ENCODE measurements around the gene USP44. TPM values are rescaled to one million over a fixed set of nuclear protein-coding genes. Genes with fewer than 3 reads are reported as not detected.

The USP44 gene
- total RNA-seq = 1 to 10 TPM in 1 of 9 donors, under 1 TPM in 5, not detected in 3; 0.09 to 1.2 (median 0.47) TPM
- polyA plus RNA-seq = under 1 TPM; 0.10 to 0.23 TPM
- long read RNA-seq, donor 1 = 0 reads
- long read RNA-seq, donor 2 = 0 reads
- long read RNA-seq, donor 3 = 0 reads

DNA sequence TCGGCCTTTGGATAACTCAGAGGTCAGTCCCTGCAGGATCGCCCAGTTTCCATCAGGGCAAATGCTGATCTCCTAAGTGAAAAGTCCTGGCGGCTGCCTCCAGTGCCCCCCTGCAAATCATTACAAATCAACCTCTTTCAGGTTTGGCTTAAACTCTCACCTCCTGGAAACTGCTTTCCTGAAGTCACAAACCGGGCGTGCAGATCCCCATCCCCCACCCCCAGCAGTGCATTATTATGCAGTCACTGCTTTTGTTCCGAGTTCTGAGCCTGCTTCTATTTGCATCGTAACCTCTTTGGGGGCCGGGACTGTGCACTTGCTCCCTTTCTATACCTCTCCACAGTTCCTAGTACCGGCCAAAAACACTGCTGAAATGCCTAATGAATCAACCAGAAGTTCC, at the start of gene USP44:
TSS of gene USP44 (minus strand) at position 172 of the 400 bp plus-strand sequence. CDS start 17,220 bp downstream, outside the sequence.
- Histone ChIP-seq H3K9me3 (peaks cover 0 to 10% (median 2%) of the 10 kb centered on the region in 12 donors), H3K36me3 (no peaks in the 10 kb centered on the region), H3K27me3 (peaks cover 0 to 49% (median 3%) of the 10 kb centered on the region in 9 donors), H3K4me3 (no peak within 1 kb of the TSS), H3K27ac (no peak within 1 kb of the TSS), H3K4me1 (peaks cover 0 to 15% (median 5%) of the 10 kb centered on the region in 12 donors)
- no peak for TF ChIP-seq POLR2A (IDR thresholded peaks at IDR 0.05)
- TF ChIP-seq, protein P1, sequence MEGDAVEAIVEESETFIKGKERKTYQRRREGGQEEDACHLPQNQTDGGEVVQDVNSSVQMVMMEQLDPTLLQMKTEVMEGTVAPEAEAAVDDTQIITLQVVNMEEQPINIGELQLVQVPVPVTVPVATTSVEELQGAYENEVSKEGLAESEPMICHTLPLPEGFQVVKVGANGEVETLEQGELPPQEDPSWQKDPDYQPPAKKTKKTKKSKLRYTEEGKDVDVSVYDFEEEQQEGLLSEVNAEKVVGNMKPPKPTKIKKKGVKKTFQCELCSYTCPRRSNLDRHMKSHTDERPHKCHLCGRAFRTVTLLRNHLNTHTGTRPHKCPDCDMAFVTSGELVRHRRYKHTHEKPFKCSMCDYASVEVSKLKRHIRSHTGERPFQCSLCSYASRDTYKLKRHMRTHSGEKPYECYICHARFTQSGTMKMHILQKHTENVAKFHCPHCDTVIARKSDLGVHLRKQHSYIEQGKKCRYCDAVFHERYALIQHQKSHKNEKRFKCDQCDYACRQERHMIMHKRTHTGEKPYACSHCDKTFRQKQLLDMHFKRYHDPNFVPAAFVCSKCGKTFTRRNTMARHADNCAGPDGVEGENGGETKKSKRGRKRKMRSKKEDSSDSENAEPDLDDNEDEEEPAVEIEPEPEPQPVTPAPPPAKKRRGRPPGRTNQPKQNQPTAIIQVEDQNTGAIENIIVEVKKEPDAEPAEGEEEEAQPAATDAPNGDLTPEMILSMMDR (IDR thresholded peaks at IDR 0.05) = no peak
- ATAC-seq (no peak), DNase-seq (no peak)
- intact Hi-C loops (cut with DNase I) = no loop called here
- WGBS, 4 donors = 35 to 39% (median 37%) methylated on average over 9 of the region's 9 CpGs

DNA sequence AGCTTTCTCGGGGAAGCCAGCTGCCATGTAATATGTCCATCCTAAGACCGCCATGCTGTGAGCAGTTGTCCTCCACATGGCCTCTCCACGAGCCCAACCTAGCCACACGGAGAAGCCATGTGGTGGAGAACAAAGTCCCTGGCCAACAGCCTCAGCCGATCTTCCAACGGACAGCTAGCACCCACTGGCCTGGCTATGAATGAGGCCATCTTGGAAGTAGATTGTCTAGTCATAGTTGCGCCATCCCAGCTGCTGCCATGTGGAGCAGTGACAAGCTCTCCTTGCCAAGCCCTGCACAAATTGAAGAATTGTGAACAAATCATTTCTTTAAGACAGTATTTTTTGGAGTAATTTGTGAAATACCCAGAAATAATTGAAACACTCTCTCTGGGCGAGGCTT, 49.3 kb upstream of the USP44 start:
- peak in 2 of 5 donors; percentile 41 to 61 for DNase-seq
- Histone ChIP-seq H3K27me3 (no peaks in the 10 kb centered on the region), H3K9me3 (no peaks in the 10 kb centered on the region), H3K36me3 (no peaks in the 10 kb centered on the region), H3K4me1 (peaks cover 0 to 19% (median 5%) of the 10 kb centered on the region in 12 donors), H3K27ac (peak overlapping the region in 8 of 12 donors; percentile 20 to 72 (median 42)), H3K4me3 (no peak overlapping the region)
- intact Hi-C loops (cut with DNase I) = no loop called here
- TF ChIP-seq POLR2A (IDR thresholded peaks at IDR 0.05) = no peak
- TF ChIP-seq, protein P1 (IDR thresholded peaks at IDR 0.05) = no peak
- 89 to 99% (median 94%) methylated on average over 8 of the region's 8 CpGs for WGBS, 4 donors
- peak; percentile 55 to 66 (median 60) for ATAC-seq

- intact Hi-C loops (cut with DNase I) = no loop called here
- 92 to 95% (median 93%) methylated on average over 5 of the region's 5 CpGs for WGBS, 4 donors
- peak overlapping the region in 2 of 12 donors; percentile 37 to 40 for H3K27ac ChIP-seq
These were observed 48.6 kb upstream of the USP44 start for GRCh38 chr12:95599880-95600279.

DNA sequence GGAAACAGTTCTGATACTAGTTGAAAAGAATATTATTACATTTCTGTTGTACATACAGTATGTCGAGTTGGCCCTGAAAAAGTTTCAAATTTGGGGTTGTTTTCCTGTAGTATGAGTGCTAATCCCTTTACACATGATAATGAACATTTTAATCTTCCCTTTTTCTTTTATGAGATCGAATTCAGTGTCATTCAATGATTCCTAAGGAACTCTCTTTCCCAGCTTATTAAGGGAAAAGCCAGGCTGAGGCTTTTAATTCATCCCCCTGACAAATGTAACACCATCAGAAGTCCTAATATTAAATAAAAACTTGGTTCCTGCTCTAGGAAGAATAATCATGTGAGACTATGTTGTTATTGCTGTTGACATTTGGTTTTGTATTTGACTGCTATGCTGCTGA, 42.9 kb upstream of the USP44 start:
- Histone ChIP-seq H3K27ac (peak overlapping the region in 7 of 12 donors; percentile 28 to 73 (median 61)), H3K36me3 (no peaks in the 10 kb centered on the region), H3K9me3 (no peaks in the 10 kb centered on the region), H3K4me1 (peaks cover 0 to 19% (median 10%) of the 10 kb centered on the region in 12 donors), H3K4me3 (no peak overlapping the region), H3K27me3 (no peaks in the 10 kb centered on the region)
- DNase-seq (no peak), ATAC-seq (no peak)
- 70 to 74% (median 72%) methylated on average over 2 of the region's 2 CpGs for WGBS, 4 donors
- intact Hi-C loops (cut with DNase I) = loop anchor here in 1 of 10 donors (5.0 kb wide), 1 partner anchor 198 kb away; the partner anchor contains the start of gene NTN4
- TF ChIP-seq, protein P1 (IDR thresholded peaks at IDR 0.05) = no peak
- TF ChIP-seq POLR2A (IDR thresholded peaks at IDR 0.05) = no peak

More at GRCh38 chr12:95599880-95600279, 48.6 kb upstream of the USP44 start:
- no peak for TF ChIP-seq POLR2A (IDR thresholded peaks at IDR 0.05)
- TF ChIP-seq, protein P1 (IDR thresholded peaks at IDR 0.05) = no peak
- Histone ChIP-seq H3K4me1 (peaks cover 0 to 15% (median under 1%) of the 10 kb centered on the region in 12 donors), H3K9me3 (no peaks in the 10 kb centered on the region), H3K27me3 (no peaks in the 10 kb centered on the region), H3K36me3 (no peaks in the 10 kb centered on the region), H3K4me3 (no peak overlapping the region)
- DNase-seq (no peak), ATAC-seq (no peak)

All from heart left ventricle (tissue), 16 donors.